D721Med (cell line): ENCODE data around the gene NFATC1.

Source experiments
- DNase-seq: peaks from one replicate; pipeline ENCODE4 v3.0.0; 2011; ENCODE audit warnings: low spot score; ENCODE audit not compliant: insufficient read length
- FAIRE-seq: peaks from 2 replicates; lab custom pipeline; 2011; peaks lifted over from hg19 to GRCh38; lab: Jason Lieb, UNC
- TF ChIP-seq, protein P1 (sequence below): IDR thresholded peaks from 2 replicates; pipeline ENCODE4 v1.5.1; 2012; ENCODE audit warnings: mild to moderate bottlenecking, control low read depth; ENCODE audit not compliant: insufficient read depth; ENCODE audit errors: missing control alignments

The NFATC1 gene

DNA sequence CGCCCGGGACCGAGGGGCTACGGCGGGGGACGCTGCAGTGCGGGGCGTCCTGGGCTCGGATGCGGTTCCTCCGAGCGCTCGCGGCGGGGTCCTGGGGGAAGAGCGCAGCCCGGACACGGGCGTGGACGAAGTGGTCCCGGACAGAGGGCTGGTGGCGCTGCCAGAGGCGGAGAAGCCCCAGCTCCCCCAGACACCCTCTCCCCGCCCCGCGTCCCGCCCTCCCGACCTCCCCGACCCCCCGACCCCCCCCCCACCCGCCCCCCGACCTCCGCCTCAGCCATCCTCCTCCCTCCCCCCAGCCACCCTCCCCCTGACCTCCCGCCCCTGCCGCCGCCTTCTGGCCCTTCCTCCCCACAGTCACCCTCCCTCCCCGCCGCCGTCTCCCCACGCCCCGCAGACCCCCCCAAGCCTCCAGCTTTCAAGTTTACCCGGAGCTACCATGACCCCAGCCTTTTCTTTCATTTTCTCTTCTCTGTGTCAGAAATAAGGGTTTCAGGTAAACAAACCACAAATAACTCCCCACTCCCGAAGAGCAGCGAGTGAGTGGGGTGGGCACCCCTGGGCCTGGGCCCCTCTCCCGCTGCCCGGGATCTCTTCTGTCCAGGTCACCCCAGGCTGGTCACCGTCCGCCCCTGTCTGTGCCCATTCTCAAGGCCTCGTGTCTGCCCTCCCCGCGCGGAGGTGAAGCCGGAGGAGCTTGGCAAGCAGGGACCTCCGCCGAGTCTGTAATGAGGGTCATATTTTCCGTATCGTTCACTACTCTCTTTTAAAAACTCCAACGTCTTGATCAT, 5.1 kb downstream of the NFATC1 start:
- TF ChIP-seq, protein P1, sequence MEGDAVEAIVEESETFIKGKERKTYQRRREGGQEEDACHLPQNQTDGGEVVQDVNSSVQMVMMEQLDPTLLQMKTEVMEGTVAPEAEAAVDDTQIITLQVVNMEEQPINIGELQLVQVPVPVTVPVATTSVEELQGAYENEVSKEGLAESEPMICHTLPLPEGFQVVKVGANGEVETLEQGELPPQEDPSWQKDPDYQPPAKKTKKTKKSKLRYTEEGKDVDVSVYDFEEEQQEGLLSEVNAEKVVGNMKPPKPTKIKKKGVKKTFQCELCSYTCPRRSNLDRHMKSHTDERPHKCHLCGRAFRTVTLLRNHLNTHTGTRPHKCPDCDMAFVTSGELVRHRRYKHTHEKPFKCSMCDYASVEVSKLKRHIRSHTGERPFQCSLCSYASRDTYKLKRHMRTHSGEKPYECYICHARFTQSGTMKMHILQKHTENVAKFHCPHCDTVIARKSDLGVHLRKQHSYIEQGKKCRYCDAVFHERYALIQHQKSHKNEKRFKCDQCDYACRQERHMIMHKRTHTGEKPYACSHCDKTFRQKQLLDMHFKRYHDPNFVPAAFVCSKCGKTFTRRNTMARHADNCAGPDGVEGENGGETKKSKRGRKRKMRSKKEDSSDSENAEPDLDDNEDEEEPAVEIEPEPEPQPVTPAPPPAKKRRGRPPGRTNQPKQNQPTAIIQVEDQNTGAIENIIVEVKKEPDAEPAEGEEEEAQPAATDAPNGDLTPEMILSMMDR: no peak
- DNase-seq: no peak
- no peak for FAIRE-seq

DNA sequence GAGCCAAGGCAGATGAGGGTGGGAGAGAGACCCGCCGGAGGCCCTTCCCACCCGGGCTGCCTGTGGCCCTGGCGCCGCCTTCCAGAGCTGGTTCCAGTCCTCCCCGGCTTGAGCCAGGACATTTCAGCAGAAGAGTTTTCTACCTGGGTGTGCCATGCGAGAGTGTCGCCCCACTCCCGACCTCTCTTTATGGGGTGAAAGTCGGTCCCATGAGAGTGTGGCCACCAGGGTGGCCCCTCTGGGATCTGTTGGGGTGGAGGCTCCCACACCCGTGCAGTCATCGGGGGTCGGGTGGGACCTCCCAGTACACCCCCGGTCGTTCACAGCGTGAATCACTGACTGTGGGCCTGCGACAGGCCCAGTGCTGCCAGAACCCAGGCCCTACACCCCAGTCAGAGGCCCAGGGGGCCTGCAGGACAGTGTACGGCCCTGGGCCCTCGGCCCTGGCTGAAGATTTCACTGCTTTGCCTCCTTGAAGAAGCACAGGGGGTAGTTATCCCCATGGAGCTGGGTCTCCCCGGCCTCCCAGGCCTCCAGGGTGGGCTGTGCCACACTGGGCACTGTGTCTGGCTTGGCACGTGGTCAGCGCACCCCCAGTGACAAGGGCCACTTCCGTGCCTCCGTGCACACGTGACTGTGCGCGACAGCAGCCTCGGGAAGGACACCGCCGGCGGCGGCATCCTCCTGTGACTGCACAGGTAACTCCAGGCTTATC, 5.9 kb downstream of the NFATC1 start:
- FAIRE-seq (no peak), DNase-seq (no peak)
- TF ChIP-seq, protein P1: no peak

DNA sequence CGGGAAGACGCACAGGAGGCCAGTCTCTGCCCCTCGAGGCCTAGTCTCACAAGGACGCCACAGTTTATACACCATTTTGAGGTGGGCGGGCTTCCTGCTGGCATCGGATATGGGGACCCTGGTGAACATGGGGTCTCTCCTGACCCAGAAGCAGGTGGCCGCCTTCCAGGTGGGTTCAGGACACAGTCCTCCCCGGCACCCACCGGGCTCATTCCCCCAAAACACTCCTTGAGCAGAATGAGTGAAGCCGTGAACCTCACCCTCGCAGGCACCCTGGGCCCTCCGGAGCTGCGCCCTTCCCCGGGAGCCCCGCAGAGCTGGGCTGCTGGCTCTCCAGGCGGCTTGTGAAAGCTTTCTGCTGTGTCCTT, 6.5 kb downstream of the NFATC1 start:
- no peak for DNase-seq
- FAIRE-seq: no peak
- TF ChIP-seq, protein P1: no peak

DNA sequence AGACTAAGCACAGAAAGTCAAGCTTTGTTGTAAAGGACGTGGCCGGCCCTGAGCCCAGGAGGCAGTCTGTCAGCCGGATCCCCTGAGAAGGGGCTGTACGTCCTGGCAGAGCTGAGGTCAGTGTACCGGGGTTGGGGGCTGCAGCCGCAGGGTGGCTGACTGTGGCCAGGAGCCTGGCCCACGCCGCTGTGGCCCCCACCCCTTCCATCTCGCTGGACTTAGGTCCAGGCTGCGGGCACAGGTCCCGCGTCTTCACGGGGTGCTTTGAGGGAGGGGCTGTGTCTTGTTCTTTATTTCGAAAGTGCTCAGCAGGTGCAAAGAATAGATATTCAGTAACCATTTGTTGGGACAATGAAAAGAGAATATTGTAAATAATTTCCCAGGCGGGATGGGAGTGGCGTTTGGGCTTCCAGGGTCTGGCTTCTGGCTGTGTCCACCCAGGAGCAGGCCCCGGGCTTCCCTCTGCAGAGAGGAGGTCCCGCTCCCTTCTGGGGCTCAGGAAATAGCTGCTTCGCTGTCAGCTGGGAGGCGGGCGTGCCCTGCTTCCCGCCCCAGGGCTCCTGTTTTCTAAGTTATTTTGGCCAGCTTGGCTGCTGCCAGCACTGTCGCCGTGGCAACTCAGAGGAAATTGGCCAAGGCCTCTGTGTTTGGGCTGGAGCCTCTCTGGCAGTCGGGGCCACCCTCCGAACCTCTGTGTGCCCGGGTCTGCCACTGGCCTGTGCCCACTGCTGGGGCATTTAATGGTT, 7.4 kb downstream of the NFATC1 start:
- DNase-seq (no peak), FAIRE-seq (no peak)
- TF ChIP-seq, protein P1: no peak

DNA sequence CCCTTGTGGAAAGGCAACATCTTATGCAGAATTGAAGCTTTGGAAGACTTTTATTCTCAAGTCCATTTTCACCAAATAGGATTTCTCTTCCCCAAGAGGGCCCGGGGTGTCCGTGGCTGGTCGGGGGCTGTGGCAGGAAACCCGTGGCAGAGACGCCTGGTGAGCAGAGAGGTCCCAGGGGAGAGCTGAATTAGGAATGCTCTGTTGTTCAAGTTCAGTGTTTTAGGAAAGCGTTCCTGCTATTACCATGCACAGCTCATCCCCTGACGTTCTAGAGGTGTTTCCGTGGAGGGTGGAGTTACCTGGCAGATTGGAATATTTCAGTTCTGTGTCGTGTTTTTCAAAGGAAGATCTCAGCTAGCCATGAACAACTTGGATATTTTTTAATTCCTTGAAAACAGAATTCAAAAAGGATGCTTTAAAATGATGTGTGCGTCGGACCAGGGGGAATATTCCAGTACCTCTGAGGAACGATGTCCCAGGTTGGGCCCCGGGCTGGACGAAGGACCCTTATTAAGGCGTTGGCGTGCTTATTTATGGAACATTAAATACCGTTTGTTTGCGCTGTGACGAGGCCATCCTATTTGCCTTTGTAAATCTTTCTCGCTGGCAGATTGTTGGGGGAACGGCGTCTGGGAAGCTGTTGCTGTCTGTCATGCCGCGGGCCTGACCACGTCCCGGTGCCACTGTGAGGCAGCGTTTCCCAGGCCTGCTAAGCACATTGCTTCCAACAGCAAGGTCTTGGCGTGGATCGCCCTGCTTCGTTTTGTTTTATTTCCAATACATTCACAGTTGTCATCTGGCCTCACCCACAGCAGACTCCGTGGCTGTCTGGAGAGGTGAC, 8.2 kb downstream of the NFATC1 start:
- no peak for DNase-seq
- TF ChIP-seq, protein P1: no peak
- no peak for FAIRE-seq

DNA sequence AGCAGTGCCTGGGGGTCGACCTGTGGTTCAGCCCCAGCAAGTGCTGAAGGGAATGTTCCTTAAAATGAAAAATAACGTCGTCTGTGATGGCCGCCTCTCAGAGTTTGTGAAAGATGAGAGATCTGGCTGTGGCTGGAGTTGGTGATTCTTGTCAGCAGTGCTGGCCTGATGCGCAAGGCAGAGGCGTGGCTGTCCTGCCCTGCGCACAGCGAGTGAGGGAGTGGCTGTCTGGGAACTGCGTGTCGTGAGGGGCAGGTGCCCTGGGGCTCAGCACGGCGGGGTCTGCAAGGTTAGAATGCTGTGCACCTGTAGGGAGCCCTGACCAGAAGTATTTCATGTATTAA, 8.8 kb downstream of the NFATC1 start:
- FAIRE-seq (no peak), DNase-seq (no peak)
- TF ChIP-seq, protein P1: no peak
